Raji (cell line): ENCODE results near the gene FUT8.
A peak's percentile ranks its signal among the peaks of the same experiment; 100 is the strongest.

Experiments used
- POLR2A ChIP-seq: IDR thresholded peaks from 2 replicates; pipeline ENCODE4 v1.6.1; 2011; ENCODE audit warnings: low read depth, low read length, control low read depth; ENCODE audit not compliant: insufficient read depth

The FUT8 gene

GRCh38 chr14:65412032-65412846 lies at the start of gene FUT8:
FUT8 (plus strand) TSS chr14:65412730; CDS start chr14:65561564, 148,834 bp downstream.
- peak; percentile 92 for TF ChIP-seq POLR2A

- no peak for TF ChIP-seq POLR2A
Measured at GRCh38 chr14:65366802-65367565, 45.5 kb upstream of the FUT8 start.

- no peak for TF ChIP-seq POLR2A
Measured at GRCh38 chr14:65369560-65369959, 43.0 kb upstream of the FUT8 start.

GRCh38 chr14:65370801-65371248 lies 41.7 kb upstream of the FUT8 start:
- no peak for TF ChIP-seq POLR2A

- no peak for TF ChIP-seq POLR2A
Measured at GRCh38 chr14:65371784-65372183, 40.7 kb upstream of the FUT8 start.

GRCh38 chr14:65373016-65373670 lies 39.4 kb upstream of the FUT8 start:
- TF ChIP-seq POLR2A: no peak

- no peak for TF ChIP-seq POLR2A
Measured at GRCh38 chr14:65373671-65374039, 38.9 kb upstream of the FUT8 start.

GRCh38 chr14:65377576-65377975 lies 35.0 kb upstream of the FUT8 start:
- no peak for TF ChIP-seq POLR2A

- TF ChIP-seq POLR2A: no peak
Measured at GRCh38 chr14:65382586-65382985, 29.9 kb upstream of the FUT8 start.

- TF ChIP-seq POLR2A: no peak
Measured at GRCh38 chr14:65387171-65387570, 25.4 kb upstream of the FUT8 start.

- no peak for TF ChIP-seq POLR2A
Measured at GRCh38 chr14:65387628-65388027, 24.9 kb upstream of the FUT8 start.

GRCh38 chr14:65392296-65392695 lies 20.2 kb upstream of the FUT8 start:
- TF ChIP-seq POLR2A: no peak

GRCh38 chr14:65396082-65396910 lies 16.2 kb upstream of the FUT8 start:
- no peak for TF ChIP-seq POLR2A

GRCh38 chr14:65403231-65403630 lies 9.3 kb upstream of the FUT8 start:
- no peak for TF ChIP-seq POLR2A

- no peak for TF ChIP-seq POLR2A
Measured at GRCh38 chr14:65408113-65408512, 4.4 kb upstream of the FUT8 start.
